Tibial nerve (tissue), 4 donors: ENCODE data around the gene KASH5. TPM values are rescaled to one million over a fixed set of nuclear protein-coding genes. Genes with fewer than 3 reads are reported as not detected.

Experiments used
- DNase-seq, 2 donors: peaks; one replicate each; pipeline ENCODE4 v3.0.0-alpha.2; 2019; ENCODE audit warnings: low spot score in 2 of 2
- H3K27ac ChIP-seq, 4 donors: fragments of 200-600 bp; sonication (generic) in 3 of 4; one replicate each; pipeline ENCODE4 v1.5.1; 2017 to 2019; ENCODE audit warnings: mild to moderate bottlenecking in 1 of 4
- H3K27me3 ChIP-seq, 2 donors: fragments of 200-600 bp; sonication (generic) in 1 of 2; one replicate each; pipeline versions ENCODE4 v1.5.1 to v1.6.0; 2017 to 2019
- H3K36me3 ChIP-seq, 3 donors: fragments of 200-600 bp; sonication (generic); one replicate each; pipeline ENCODE4 v1.5.1; 2018 to 2019
- H3K4me1 ChIP-seq, 4 donors: fragments of 200-600 bp; sonication (generic) in 3 of 4; one replicate each; pipeline ENCODE4 v1.5.1; 2017 to 2019
- H3K4me3 ChIP-seq, 4 donors: fragments of 200-600 bp; sonication (generic) in 3 of 4; one replicate each; pipeline ENCODE4 v1.5.1; 2017 to 2019; ENCODE audit warnings: mild to moderate bottlenecking in 1 of 4, moderate library complexity in 1 of 4
- H3K9me3 ChIP-seq, 4 donors: fragments of 200-600 bp; sonication (generic) in 3 of 4; one replicate each; pipeline ENCODE4 v1.5.1; 2017 to 2019
- CTCF ChIP-seq, 5 experiments: fragments of 200-600 bp in 3 of 5; fragments of 450-650 bp in 2 of 5; sonication (generic) in 3 of 5; IDR thresholded peaks; one replicate each; pipeline ENCODE4 v1.5.1; 2016 to 2019; ENCODE audit warnings: antibody characterized with exemption in 5 of 5, mild to moderate bottlenecking in 3 of 5, moderate library complexity in 2 of 5
- EP300 ChIP-seq, 2 donors: sonication (generic); formaldehyde crosslinking; IDR thresholded peaks; one replicate each; pipeline ENCODE4 v1.6.1; 2017; ENCODE audit warnings: antibody characterized with exemption in 2 of 2, mild to moderate bottlenecking in 1 of 2
- POLR2A ChIP-seq, 2 donors: fragments of 450-650 bp; IDR thresholded peaks; one replicate each; pipeline ENCODE4 v1.6.1; 2017; ENCODE audit warnings: antibody characterized with exemption in 2 of 2, mild to moderate bottlenecking in 2 of 2, moderate library complexity in 2 of 2
- WGBS, 2 donors: methylation state at CpG; one replicate each; pipeline ENCODE4 v1.1.5; 2018; 5-methylcytosine and 5-hydroxymethylcytosine counted together
- total RNA-seq, 4 donors: library from RNA; depleted of rRNA; stranded (reverse); fragments of >200 nt; gene quantifications; one replicate each; pipeline ENCODE4 v1.1.0, GENCODE V29; 2016

The KASH5 gene
- total RNA-seq, 4 donors from 2014 or later, result not detected

DNA sequence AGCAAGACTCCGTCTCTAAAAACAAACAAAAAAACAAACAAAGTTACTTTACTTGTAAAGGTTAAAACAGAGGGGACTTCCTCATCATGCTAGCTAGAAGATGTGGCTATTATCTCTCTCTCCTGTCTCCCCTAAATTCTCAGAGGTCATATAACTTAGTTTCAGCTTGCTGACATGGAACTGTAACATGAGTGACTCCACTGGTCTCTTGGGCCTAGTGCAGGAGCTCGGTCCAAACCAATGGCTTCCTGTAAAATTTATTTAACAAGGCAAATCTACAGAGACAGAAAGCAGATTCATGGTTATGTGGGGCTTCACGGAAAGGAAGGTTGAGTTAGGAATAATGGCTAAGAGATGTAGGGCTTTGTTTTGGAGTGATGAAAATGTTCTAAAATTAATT is 9.5 kb upstream of the KASH5 start:
- TF ChIP-seq POLR2A (IDR thresholded peaks at IDR 0.05), result no peak
- no peak for TF ChIP-seq EP300 (IDR thresholded peaks at IDR 0.05)
- no peak for DNase-seq
- 60 to 65% methylated on average over 3 of the region's 3 CpGs for WGBS, 2 donors
- Histone ChIP-seq H3K4me3 (no peak overlapping the region), H3K4me1 (no peaks in the 10 kb centered on the region), H3K36me3 (no peaks in the 10 kb centered on the region), H3K27ac (no peak overlapping the region), H3K9me3 (peaks cover 0 to 22% (median 5%) of the 10 kb centered on the region in 4 donors), H3K27me3 (no peaks in the 10 kb centered on the region)

DNA sequence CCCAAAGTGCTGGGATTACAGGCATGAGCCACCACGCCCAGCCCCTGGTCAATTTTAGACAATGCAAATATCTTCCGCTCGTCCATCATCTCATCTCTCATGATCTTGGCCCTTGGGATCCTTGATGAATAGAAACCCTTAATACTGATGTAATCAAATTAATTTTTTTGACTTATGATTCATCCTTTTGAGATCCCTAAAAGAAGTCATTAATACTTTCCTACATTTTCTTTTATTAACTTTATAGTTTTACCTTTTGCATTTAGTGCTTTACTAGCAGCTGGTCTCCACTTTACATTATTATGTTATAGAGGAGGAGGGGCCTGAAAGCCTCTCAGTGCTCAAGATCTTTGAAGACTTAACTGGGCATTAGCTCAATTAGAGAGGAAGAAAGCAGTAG is 7.7 kb upstream of the KASH5 start:
- no peak overlapping the region for H3K27ac ChIP-seq
- no peaks in the 10 kb centered on the region for H3K4me1 ChIP-seq
- DNase-seq, result no peak
- H3K27me3 ChIP-seq, result no peaks in the 10 kb centered on the region
- no peak for TF ChIP-seq EP300 (IDR thresholded peaks at IDR 0.05)
- TF ChIP-seq POLR2A (IDR thresholded peaks at IDR 0.05), result no peak
- TF ChIP-seq CTCF (IDR thresholded peaks at IDR 0.05), result no peak
- peaks cover 0 to 22% (median 5%) of the 10 kb centered on the region in 4 donors for H3K9me3 ChIP-seq
- WGBS, 2 donors, result 83 to 87% methylated on average over 3 of the region's 3 CpGs
- no peak overlapping the region for H3K4me3 ChIP-seq
- H3K36me3 ChIP-seq, result no peaks in the 10 kb centered on the region

- TF ChIP-seq CTCF (IDR thresholded peaks at IDR 0.05) (no peak), EP300 (IDR thresholded peaks at IDR 0.05) (no peak), POLR2A (IDR thresholded peaks at IDR 0.05) (no peak)
- WGBS, 2 donors, result 89 to 94% methylated on average over 5 of the region's 5 CpGs
- Histone ChIP-seq H3K36me3 (no peaks in the 10 kb centered on the region), H3K4me3 (no peak overlapping the region), H3K9me3 (peaks cover 0 to 22% (median 5%) of the 10 kb centered on the region in 4 donors), H3K4me1 (no peaks in the 10 kb centered on the region), H3K27ac (no peak overlapping the region), H3K27me3 (peaks cover 0 to 3% of the 10 kb centered on the region in 2 donors)
- DNase-seq, result no peak
Measured at GRCh38 chr19:49382639-49383038, 5.4 kb upstream of the KASH5 start.

DNA sequence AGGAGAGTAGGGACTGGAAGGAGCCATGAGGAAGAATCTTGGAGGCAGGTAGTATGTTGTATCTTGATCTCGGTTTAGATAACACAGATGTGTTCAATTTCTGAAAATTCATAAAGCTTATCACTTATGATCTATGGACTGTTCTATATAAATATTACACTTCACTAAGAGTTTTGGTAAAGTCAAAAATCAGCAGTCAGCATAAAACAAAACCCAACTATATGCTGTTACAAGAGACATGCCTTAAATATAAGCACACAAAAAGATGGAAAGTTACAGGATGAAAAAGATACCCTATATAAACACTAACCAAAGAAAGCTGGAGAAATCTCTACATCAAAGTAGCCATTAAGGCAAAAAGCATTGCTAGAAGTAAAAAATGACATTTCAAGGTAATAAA is 4.5 kb upstream of the KASH5 start:
- H3K4me1 ChIP-seq, result no peaks in the 10 kb centered on the region
- peaks cover 0 to 9% of the 10 kb centered on the region in 2 donors for H3K27me3 ChIP-seq
- no peak overlapping the region for H3K27ac ChIP-seq
- no peak overlapping the region for H3K4me3 ChIP-seq
- H3K9me3 ChIP-seq, result peaks cover 0 to 22% (median 5%) of the 10 kb centered on the region in 4 donors
- TF ChIP-seq CTCF (IDR thresholded peaks at IDR 0.05) (no peak), EP300 (IDR thresholded peaks at IDR 0.05) (no peak)
- WGBS, 2 donors, result 2 to 90% methylated on average over 1 of the region's 1 CpG
- H3K36me3 ChIP-seq, result no peaks in the 10 kb centered on the region
- no peak for DNase-seq

GRCh38 chr19:49389406-49389805 is 1.4 kb downstream of the KASH5 start:
- no peak for DNase-seq
- H3K36me3 ChIP-seq, result no peaks in the 10 kb centered on the region
- H3K27me3 ChIP-seq, result peaks cover 0 to 33% of the 10 kb centered on the region in 2 donors
- no peak overlapping the region for H3K27ac ChIP-seq
- H3K9me3 ChIP-seq, result no peaks in the 10 kb centered on the region
- no peaks in the 10 kb centered on the region for H3K4me1 ChIP-seq
- H3K4me3 ChIP-seq, result no peak overlapping the region
- 83 to 89% methylated on average over 15 to 20 of the region's 20 CpGs for WGBS, 2 donors
- no peak for TF ChIP-seq CTCF (IDR thresholded peaks at IDR 0.05)
- TF ChIP-seq POLR2A (IDR thresholded peaks at IDR 0.05), result no peak
- TF ChIP-seq EP300 (IDR thresholded peaks at IDR 0.05), result no peak
